Neuronal stem cell (in vitro differentiated cells): ENCODE measurements around the gene FBXW7.

Experiments
- DNase-seq: peaks from one replicate; pipeline ENCODE4 v3.0.0-alpha.2; 2013; ENCODE audit warnings: low spot score
- H2AFZ ChIP-seq: one replicate; pipeline ENCODE4 v1.6.1; 2013; ENCODE audit warnings: mild to moderate bottlenecking, low read length, inconsistent platforms
- H2AK5ac ChIP-seq: 2 replicates; pipeline ENCODE4 v1.6.1; 2013; ENCODE audit warnings: low read depth, mild to moderate bottlenecking, inconsistent platforms, low read length, moderate library complexity, mixed read lengths
- H2BK120ac ChIP-seq: 2 replicates; pipeline ENCODE4 v1.6.1; 2013; ENCODE audit warnings: low read depth, mild to moderate bottlenecking, inconsistent platforms, low read length, moderate library complexity, mixed read lengths
- H2BK12ac ChIP-seq: one replicate; pipeline ENCODE4 v1.6.1; 2013; ENCODE audit warnings: low read length, inconsistent platforms
- H2BK15ac ChIP-seq: 2 replicates; pipeline ENCODE4 v1.6.1; 2013; ENCODE audit warnings: mild to moderate bottlenecking, low read length, inconsistent platforms, mixed read lengths
- H2BK5ac ChIP-seq: one replicate; pipeline ENCODE4 v1.6.1; 2013; ENCODE audit warnings: inconsistent platforms, mild to moderate bottlenecking, low read length, moderate library complexity
- H3K14ac ChIP-seq: one replicate; pipeline ENCODE4 v1.6.1; 2013; ENCODE audit warnings: low read length, inconsistent platforms
- H3K18ac ChIP-seq: 2 replicates; pipeline ENCODE4 v1.6.1; 2013; ENCODE audit warnings: low read length, inconsistent platforms
- H3K23ac ChIP-seq: 2 replicates; pipeline ENCODE4 v1.6.1; 2013; ENCODE audit warnings: low read depth, mild to moderate bottlenecking, mixed read lengths, low read length, inconsistent platforms; ENCODE audit not compliant: poor library complexity
- H3K27ac ChIP-seq: replicated peaks from 3 replicates; pipeline ENCODE4 v1.5.1; 2013; ENCODE audit warnings: low read length, inconsistent platforms
- H3K27me3 ChIP-seq, 3 experiments: 2 replicates each; pipeline ENCODE4 v1.6.1; 2013; ENCODE audit warnings: low read length in 3 of 3, mild to moderate bottlenecking in 2 of 3, inconsistent platforms in 1 of 3, low read depth in 1 of 3, mixed read lengths in 1 of 3, moderate library complexity in 1 of 3; ENCODE audit not compliant: control insufficient read depth in 3 of 3, insufficient read depth in 3 of 3
- H3K36me3 ChIP-seq, 2 donors: replicated peaks in 1 of 2; 2 replicates each; pipeline ENCODE4 v1.6.1; 2013; ENCODE audit warnings: low read length in 2 of 2; ENCODE audit not compliant: control insufficient read depth in 2 of 2, insufficient read depth in 2 of 2
- H3K4ac ChIP-seq: 2 replicates; pipeline ENCODE4 v1.6.1; 2013; ENCODE audit warnings: inconsistent platforms, mild to moderate bottlenecking, low read length, moderate library complexity
- H3K4me1 ChIP-seq, 2 donors: 1 replicate in 1 of 2; 2 replicates in 1 of 2; pipeline ENCODE4 v1.6.1; 2013; ENCODE audit warnings: low read length in 2 of 2, low read depth in 1 of 2; ENCODE audit not compliant: control insufficient read depth in 2 of 2, insufficient read depth in 1 of 2
- H3K4me2 ChIP-seq: one replicate; pipeline ENCODE4 v1.6.1; 2013; ENCODE audit warnings: mild to moderate bottlenecking, low read length, inconsistent platforms; ENCODE audit not compliant: insufficient read depth, poor library complexity, severe bottlenecking
- H3K4me3 ChIP-seq, 2 donors: 2 replicates each; pipeline ENCODE4 v1.5.1; 2013; ENCODE audit warnings: low read length in 2 of 2, mild to moderate bottlenecking in 2 of 2, inconsistent platforms in 1 of 2, moderate library complexity in 1 of 2
- H3K79me1 ChIP-seq: one replicate; pipeline ENCODE4 v1.6.1; 2013; ENCODE audit warnings: low read depth, mild to moderate bottlenecking, inconsistent platforms, low read length, moderate library complexity
- H3K9ac ChIP-seq: one replicate; pipeline ENCODE4 v1.6.1; 2013; ENCODE audit warnings: mild to moderate bottlenecking, low read depth, low read length, inconsistent platforms; ENCODE audit not compliant: poor library complexity
- H3K9me3 ChIP-seq, 2 donors: replicated peaks in 1 of 2; 2 replicates each; pipeline versions ENCODE3 to v1.6.1; 2013; ENCODE audit warnings: low read length in 2 of 2, mild to moderate bottlenecking in 2 of 2, inconsistent platforms in 1 of 2, low read depth in 1 of 2, mixed read lengths in 1 of 2, moderate library complexity in 1 of 2; ENCODE audit not compliant: control insufficient read depth in 2 of 2, insufficient read depth in 1 of 2
- H4K8ac ChIP-seq: one replicate; pipeline ENCODE4 v1.6.1; 2013; ENCODE audit warnings: low read depth, mild to moderate bottlenecking, inconsistent platforms, low read length, moderate library complexity
- H4K91ac ChIP-seq: one replicate; pipeline ENCODE4 v1.6.1; 2013; ENCODE audit warnings: low read length, low read depth, mild to moderate bottlenecking, inconsistent platforms; ENCODE audit not compliant: poor library complexity
- WGBS, 2 donors: extraction: QIAGEN DNeasy Blood & Tissue Kit; methylation state at CpG; one replicate each; pipeline ENCODE4 v1.1.7; 2013; ENCODE audit warnings: missing lambda C conversion rate in 2 of 2, mixed read lengths in 1 of 2; ENCODE audit not compliant: insufficient read length in 2 of 2, insufficient replicate concordance in 1 of 2; ENCODE audit errors: extremely low coverage in 2 of 2; 5-methylcytosine and 5-hydroxymethylcytosine counted together

FBXW7 gene

GRCh38 chr4:152579107-152579764, 43.3 kb upstream of the FBXW7 start:
- peaks cover 0 to 8% (median 0%) of the 10 kb centered on the region in 3 experiments for H3K27me3 ChIP-seq
- H3K9ac ChIP-seq = no peak overlapping the region
- no peak for DNase-seq
- no peak overlapping the region for H3K4me3 ChIP-seq
- no peak overlapping the region for H3K18ac ChIP-seq
- no peak overlapping the region for H2AFZ ChIP-seq
- H2BK5ac ChIP-seq = no peak overlapping the region
- H2BK12ac ChIP-seq = no peak overlapping the region
- no peak overlapping the region for H3K4ac ChIP-seq
- no peak overlapping the region for H3K23ac ChIP-seq
- H3K36me3 ChIP-seq = no peaks in the 10 kb centered on the region
- no peak overlapping the region for H3K27ac ChIP-seq
- no peak overlapping the region for H2BK15ac ChIP-seq
- H3K4me1 ChIP-seq = peaks cover 0 to under 1% of the 10 kb centered on the region in 2 donors
- no peak overlapping the region for H3K4me2 ChIP-seq
- no peak overlapping the region for H4K91ac ChIP-seq
- H2AK5ac ChIP-seq = no peak overlapping the region
- H3K79me1 ChIP-seq = no peaks in the 10 kb centered on the region
- H4K8ac ChIP-seq = no peak overlapping the region
- WGBS, 2 donors = no CpG with 5 or more reads among the region's 11 CpGs
- no peak overlapping the region for H3K14ac ChIP-seq
- H3K9me3 ChIP-seq = no peaks in the 10 kb centered on the region
- H2BK120ac ChIP-seq = no peak overlapping the region

DNA sequence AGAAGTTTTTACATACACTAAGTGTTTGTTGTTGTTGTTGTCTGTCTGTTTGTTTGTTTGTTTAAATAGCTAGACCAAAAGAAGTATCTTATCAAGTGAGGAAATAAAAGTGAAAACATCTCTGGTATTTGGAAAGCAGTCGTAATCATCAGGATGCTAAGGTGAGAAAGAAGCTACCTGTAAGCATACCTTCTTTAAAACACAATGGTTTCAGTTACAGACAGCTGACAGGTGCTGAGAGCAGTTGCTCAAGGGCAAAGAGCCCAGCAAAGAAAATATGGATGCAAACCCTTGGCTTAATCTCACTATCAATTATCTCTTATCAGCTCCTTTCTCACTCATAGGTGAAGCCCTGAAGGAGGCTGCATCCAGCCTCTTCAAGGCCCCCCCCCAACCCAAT, 42.8 kb upstream of the FBXW7 start:
- Histone ChIP-seq H2AFZ (no peak overlapping the region), H3K36me3 (no peaks in the 10 kb centered on the region), H4K8ac (no peak overlapping the region), H3K4ac (no peak overlapping the region), H3K9ac (no peak overlapping the region), H3K27ac (no peak overlapping the region), H2BK12ac (no peak overlapping the region), H3K4me1 (peaks cover 0 to 5% of the 10 kb centered on the region in 2 donors), H3K79me1 (no peaks in the 10 kb centered on the region), H3K27me3 (peaks cover 0 to 8% (median 0%) of the 10 kb centered on the region in 3 experiments), H2BK5ac (no peak overlapping the region), H3K4me2 (no peak overlapping the region), H3K23ac (no peak overlapping the region), H3K4me3 (no peak overlapping the region), H3K14ac (no peak overlapping the region), H2BK15ac (no peak overlapping the region), H4K91ac (no peak overlapping the region), H2AK5ac (no peak overlapping the region), H3K9me3 (no peaks in the 10 kb centered on the region), H3K18ac (no peak overlapping the region), H2BK120ac (no peak overlapping the region)
- no peak for DNase-seq
- WGBS, 2 donors = no CpG with 5 or more reads among the region's 1 CpG

- H3K79me1 ChIP-seq = no peaks in the 10 kb centered on the region
- H3K18ac ChIP-seq = no peak overlapping the region
- H2BK15ac ChIP-seq = no peak overlapping the region
- H2BK5ac ChIP-seq = no peak overlapping the region
- no peak overlapping the region for H4K8ac ChIP-seq
- H3K4ac ChIP-seq = no peak overlapping the region
- no peak overlapping the region for H3K27ac ChIP-seq
- H3K4me3 ChIP-seq = no peak overlapping the region
- no peak overlapping the region for H3K9ac ChIP-seq
- no peak overlapping the region for H3K14ac ChIP-seq
- no CpG with 5 or more reads among the region's 6 CpGs for WGBS, 2 donors
- no peak overlapping the region for H3K23ac ChIP-seq
- no peaks in the 10 kb centered on the region for H3K36me3 ChIP-seq
- no peak for DNase-seq
- no peak overlapping the region for H3K4me2 ChIP-seq
- no peak overlapping the region for H4K91ac ChIP-seq
- H2BK12ac ChIP-seq = no peak overlapping the region
- H2AK5ac ChIP-seq = no peak overlapping the region
- peaks cover 0 to 6% of the 10 kb centered on the region in 2 donors for H3K4me1 ChIP-seq
- no peak overlapping the region for H2BK120ac ChIP-seq
- peaks cover 0 to 8% (median 0%) of the 10 kb centered on the region in 3 experiments for H3K27me3 ChIP-seq
- no peaks in the 10 kb centered on the region for H3K9me3 ChIP-seq
- no peak overlapping the region for H2AFZ ChIP-seq
Measured at GRCh38 chr4:152577708-152578396, 42.0 kb upstream of the FBXW7 start.

DNA sequence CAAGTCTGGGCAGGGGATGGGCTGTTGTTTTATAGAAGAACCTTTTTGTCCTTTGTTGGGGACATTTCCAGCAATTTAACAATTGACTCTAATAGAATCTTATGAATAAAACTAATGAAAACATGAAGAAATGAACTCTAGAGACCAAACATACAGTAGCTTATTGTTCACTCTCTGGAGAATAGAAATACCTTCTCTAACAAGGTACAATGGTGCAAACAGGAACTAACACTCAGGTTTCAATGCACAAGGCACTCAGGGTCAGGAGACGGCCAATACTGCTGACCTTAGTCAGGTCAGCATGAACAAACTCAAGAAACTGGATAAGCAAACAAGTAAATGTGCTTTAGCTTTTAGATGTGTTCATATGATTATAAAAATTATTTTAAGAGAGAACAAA, 39.6 kb upstream of the FBXW7 start:
- WGBS, 2 donors = no CpG with 5 or more reads among the region's 1 CpG
- H3K4me1 ChIP-seq = peaks cover 0 to 6% of the 10 kb centered on the region in 2 donors
- no peak overlapping the region for H3K4me3 ChIP-seq
- H2BK120ac ChIP-seq = no peak overlapping the region
- H3K36me3 ChIP-seq = no peaks in the 10 kb centered on the region
- H2BK12ac ChIP-seq = no peak overlapping the region
- H3K79me1 ChIP-seq = no peaks in the 10 kb centered on the region
- no peak overlapping the region for H2BK15ac ChIP-seq
- no peak overlapping the region for H4K91ac ChIP-seq
- no peak overlapping the region for H3K18ac ChIP-seq
- H3K14ac ChIP-seq = no peak overlapping the region
- H2BK5ac ChIP-seq = no peak overlapping the region
- peaks cover 0 to 8% (median 0%) of the 10 kb centered on the region in 3 experiments for H3K27me3 ChIP-seq
- H3K4ac ChIP-seq = no peak overlapping the region
- H3K23ac ChIP-seq = no peak overlapping the region
- H4K8ac ChIP-seq = no peak overlapping the region
- no peak overlapping the region for H3K4me2 ChIP-seq
- H2AK5ac ChIP-seq = no peak overlapping the region
- no peak for DNase-seq
- H3K9ac ChIP-seq = no peak overlapping the region
- H3K9me3 ChIP-seq = no peaks in the 10 kb centered on the region
- H2AFZ ChIP-seq = no peak overlapping the region
- H3K27ac ChIP-seq = no peak overlapping the region
